Gastrocnemius medialis (tissue), 4 donors: Measurements from ENCODE around the gene PYCARD. TPM values are rescaled to one million over a fixed set of nuclear protein-coding genes. Genes with fewer than 3 reads are reported as not detected.

Experiments
- ATAC-seq, 2 donors: fragments of 150-250 bp; one replicate each; pipeline ENCODE4 v1.9.1; 2016
- DNase-seq, 2 donors: peaks; one replicate each; pipeline ENCODE4 v3.0.0-alpha.2; 2019
- H3K27ac ChIP-seq, 4 donors: fragments of 200-600 bp; sonication (generic); 1 replicate in 1 of 4; 2 replicates in 3 of 4; pipeline ENCODE4 v1.5.1; 2016 to 2018; ENCODE audit warnings: mild to moderate bottlenecking in 2 of 4, moderate library complexity in 1 of 4
- H3K27me3 ChIP-seq, 3 donors: fragments of 200-600 bp; sonication (generic) in 2 of 3; 1 replicate in 1 of 3; 2 replicates in 2 of 3; pipeline versions ENCODE4 v1.5.1 to v1.6.0; 2016 to 2019; ENCODE audit warnings: mild to moderate bottlenecking in 1 of 3, moderate library complexity in 1 of 3
- H3K36me3 ChIP-seq, 2 donors: fragments of 200-600 bp; sonication (generic) in 1 of 2; one replicate each; pipeline ENCODE4 v1.5.1; 2017 to 2018
- H3K4me1 ChIP-seq, 2 donors: fragments of 200-600 bp; sonication (generic) in 1 of 2; one replicate each; pipeline ENCODE4 v1.5.1; 2016 to 2017; ENCODE audit warnings: mild to moderate bottlenecking in 2 of 2
- H3K4me3 ChIP-seq, 4 donors: fragments of 200-600 bp; sonication (generic) in 3 of 4; 1 replicate in 1 of 4; 2 replicates in 3 of 4; pipeline ENCODE4 v1.5.1; 2016 to 2019; ENCODE audit warnings: mild to moderate bottlenecking in 2 of 4
- H3K9me3 ChIP-seq, 3 donors: fragments of 200-600 bp; sonication (generic) in 2 of 3; 1 replicate in 1 of 3; 2 replicates in 2 of 3; pipeline ENCODE4 v1.5.1; 2016 to 2019
- CTCF ChIP-seq, 5 experiments: fragments of 450-650 bp in 3 of 5; fragments of 200-600 bp in 2 of 5; sonication (generic) in 2 of 5; IDR thresholded peaks in 4 of 5; conservative IDR thresholded peaks in 1 of 5; 1 replicate in 4 of 5; 2 replicates in 1 of 5; pipeline ENCODE4 v1.5.1; 2016 to 2019; ENCODE audit warnings: antibody characterized with exemption in 5 of 5, mild to moderate bottlenecking in 3 of 5, moderate library complexity in 3 of 5
- POLR2A ChIP-seq, 2 donors: fragments of 450-650 bp; IDR thresholded peaks; one replicate each; pipeline ENCODE4 v1.6.1; 2017; ENCODE audit warnings: antibody characterized with exemption in 2 of 2, mild to moderate bottlenecking in 2 of 2, moderate library complexity in 2 of 2
- in situ Hi-C, 4 donors: fragments of 200-750 bp; cut with MboI; loops; one replicate each; pipeline versions ENCODE4 v1.15.0 to v1.8.0; 2017; ENCODE audit warnings: low sequenced_read_pairs in 4 of 4
- intact Hi-C: fragments of 100-400 bp; cut with DNase I; formaldehyde crosslinking; loops from one replicate; pipeline ENCODE4 v1.15.1; 2023; ENCODE audit warnings: low total_unique reads
- total RNA-seq, 4 donors: library from RNA; depleted of rRNA; stranded (reverse); fragments of >200 nt; gene quantifications; one replicate each; pipeline versions ENCODE4 v1.1.0 to v1.2.3, GENCODE V29; 2016

PYCARD gene
- total RNA-seq, 4 donors from 2014 or later: 1.3 to 16.4 (median 3.7) TPM

GRCh38 chr16:31216422-31217135, 14.0 kb upstream of the PYCARD start, which contains the start of gene PYDC1:
Gene PYDC1, minus strand, starts transcription at chr16:31217135. Its CDS starts 107 bp downstream, at chr16:31217028.
- Histone ChIP-seq H3K4me3 (peak within 1 kb of the TSS; percentile 75 to 82 (median 78)), H3K36me3 (peaks cover 0 to 18% of the 10 kb centered on the region in 2 donors), H3K9me3 (no peaks in the 10 kb centered on the region), H3K4me1 (peaks cover 42 to 55% of the 10 kb centered on the region in 2 donors), H3K27me3 (no peaks in the 10 kb centered on the region), H3K27ac (peak within 1 kb of the TSS; percentile 99 to 100 (median 100))
- in situ Hi-C loops (loop anchor here in 1 of 4 donors (25.0 kb wide), 1 partner anchor 196 kb away; no protein-coding TSS in a partner anchor), intact Hi-C loops (loop anchor here (5.0 kb wide), 1 partner anchor 226 kb away; the partner anchor contains the start of gene ZNF843)
- no peak for DNase-seq
- TF ChIP-seq CTCF (IDR thresholded peaks at IDR 0.05 in 4 of 5, conservative IDR thresholded peaks at IDR 0.05 in 1 of 5) (no peak), POLR2A (IDR thresholded peaks at IDR 0.05) (no peak)
- no peak for ATAC-seq

- Histone ChIP-seq H3K9me3 (no peaks in the 10 kb centered on the region), H3K27me3 (no peaks in the 10 kb centered on the region), H3K36me3 (peaks cover 0 to 8% of the 10 kb centered on the region in 2 donors), H3K4me1 (peaks cover 42 to 47% of the 10 kb centered on the region in 2 donors), H3K4me3 (peak overlapping the region; percentile 75 to 82 (median 78)), H3K27ac (peak overlapping the region; percentile 99 to 100 (median 100))
- ATAC-seq (peak; percentile 52 to 68), DNase-seq (peak; percentile 60 to 83)
- peak; percentile 58 to 60 for TF ChIP-seq POLR2A (IDR thresholded peaks at IDR 0.05)
- no peak for TF ChIP-seq CTCF (IDR thresholded peaks at IDR 0.05 in 4 of 5, conservative IDR thresholded peaks at IDR 0.05 in 1 of 5)
- in situ Hi-C loops: loop anchor here in 1 of 4 donors (25.0 kb wide), 1 partner anchor 197 kb away; no protein-coding TSS in a partner anchor
- intact Hi-C loops: loop anchor here (2.0 to 5.0 kb wide), 2 partner anchors 213 to 227 kb away; partner anchors contain the start of genes COX6A2 and ZNF843
These were observed 13.0 kb upstream of the PYCARD start for GRCh38 chr16:31215287-31216162.

DNA sequence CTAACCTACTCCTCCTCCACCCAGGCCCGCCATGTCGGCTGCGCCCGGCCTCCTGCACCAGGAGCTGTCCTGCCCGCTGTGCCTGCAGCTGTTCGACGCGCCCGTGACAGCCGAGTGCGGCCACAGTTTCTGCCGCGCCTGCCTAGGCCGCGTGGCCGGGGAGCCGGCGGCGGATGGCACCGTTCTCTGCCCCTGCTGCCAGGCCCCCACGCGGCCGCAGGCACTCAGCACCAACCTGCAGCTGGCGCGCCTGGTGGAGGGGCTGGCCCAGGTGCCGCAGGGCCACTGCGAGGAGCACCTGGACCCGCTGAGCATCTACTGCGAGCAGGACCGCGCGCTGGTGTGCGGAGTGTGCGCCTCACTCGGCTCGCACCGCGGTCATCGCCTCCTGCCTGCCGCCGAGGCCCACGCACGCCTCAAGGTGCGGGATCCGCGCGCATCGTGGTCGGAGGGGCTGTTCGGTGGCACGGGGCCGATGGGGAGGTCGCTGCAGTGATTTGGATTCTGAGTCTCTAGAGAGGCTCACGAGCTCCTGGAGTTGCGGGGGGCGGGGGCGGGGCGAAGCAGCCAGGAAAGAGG, 12.2 kb upstream of the PYCARD start:
- ATAC-seq: peak; percentile 9 to 21
- intact Hi-C loops: loop anchor here (1.0 to 5.0 kb wide), 5 partner anchors 35 to 239 kb away; partner anchors contain the start of genes COX6A2, STX4 and ZNF843
- Histone ChIP-seq H3K4me1 (peaks cover 42 to 44% of the 10 kb centered on the region in 2 donors), H3K27me3 (no peaks in the 10 kb centered on the region), H3K27ac (peak overlapping the region; percentile 99 to 100 (median 100)), H3K36me3 (peaks cover 0 to 6% of the 10 kb centered on the region in 2 donors), H3K9me3 (no peaks in the 10 kb centered on the region), H3K4me3 (peak overlapping the region; percentile 75 to 82 (median 78))
- in situ Hi-C loops: loop anchor here in 1 of 4 donors (25.0 kb wide), 1 partner anchor 198 kb away; no protein-coding TSS in a partner anchor
- DNase-seq: peak in 1 of 2 donors; percentile 50
- TF ChIP-seq POLR2A (IDR thresholded peaks at IDR 0.05) (no peak), CTCF (IDR thresholded peaks at IDR 0.05 in 4 of 5, conservative IDR thresholded peaks at IDR 0.05 in 1 of 5) (peak in 2 of 5 experiments; percentile 8 to 21)
